ENCODE data around the gene TMA7.
"Not testable (repeated sequence)": the region's sequence is repeated elsewhere in the genome, so short reads cannot be mapped to it uniquely, and the experiment has no call there.

Gene TMA7

GRCh38 chr3:48475188-48475587, 35.1 kb downstream of the TMA7 start:
- no peak for TF ChIP-seq CTCF (IDR thresholded peaks at IDR 0.05; ENCODE audit: low read depth, low read length, missing control alignments)
- in situ Hi-C loops (cut with HindIII; ENCODE audit: low sequenced_read_pairs) = no loop called here
- DNase-seq (ENCODE audit: low read depth) = no peak
- no peak overlapping the region for H3K4me3 ChIP-seq (ENCODE audit: low read depth, low read length)

GRCh38 chr3:48476426-48477053, 36.5 kb downstream of the TMA7 start:
- TF ChIP-seq CTCF (IDR thresholded peaks at IDR 0.05; ENCODE audit: low read depth, low read length, missing control alignments) = no peak
- in situ Hi-C loops (cut with HindIII; ENCODE audit: low sequenced_read_pairs) = no loop called here
- no peak for DNase-seq (ENCODE audit: low read depth)
- no peak overlapping the region for H3K4me3 ChIP-seq (ENCODE audit: low read depth, low read length)

- DNase-seq (ENCODE audit: low read depth) = no peak
- in situ Hi-C loops (cut with HindIII; ENCODE audit: low sequenced_read_pairs) = no loop called here
- H3K4me3 ChIP-seq (ENCODE audit: low read depth, low read length) = no peak overlapping the region
- TF ChIP-seq CTCF (IDR thresholded peaks at IDR 0.05; ENCODE audit: low read depth, low read length, missing control alignments) = no peak
These were observed 38.0 kb downstream of the TMA7 start for GRCh38 chr3:48477959-48478520.

GRCh38 chr3:48478626-48479555, 38.8 kb downstream of the TMA7 start:
- no peak for DNase-seq (ENCODE audit: low read depth)

GRCh38 chr3:48480891-48481290, 40.8 kb downstream of the TMA7 start:
- DNase-seq (ENCODE audit: low read depth); in situ Hi-C loops (cut with HindIII; ENCODE audit: low sequenced_read_pairs); H3K4me3 ChIP-seq (ENCODE audit: low read depth, low read length): not testable (repeated sequence)

More at GRCh38 chr3:48478626-48479555, 38.8 kb downstream of the TMA7 start:
- in situ Hi-C loops (cut with HindIII; ENCODE audit: low sequenced_read_pairs) = no loop called here
- no peak for TF ChIP-seq CTCF (IDR thresholded peaks at IDR 0.05; ENCODE audit: low read depth, low read length, missing control alignments)
- no peak overlapping the region for H3K4me3 ChIP-seq (ENCODE audit: low read depth, low read length)

GRCh38 chr3:48482822-48483221, 42.8 kb downstream of the TMA7 start:
- DNase-seq (ENCODE audit: low read depth); in situ Hi-C loops (cut with HindIII; ENCODE audit: low sequenced_read_pairs); H3K4me3 ChIP-seq (ENCODE audit: low read depth, low read length): not testable (repeated sequence)

GRCh38 chr3:48486952-48487351, 46.9 kb downstream of the TMA7 start:
- DNase-seq (ENCODE audit: low read depth) = no peak
- no peak overlapping the region for H3K4me3 ChIP-seq (ENCODE audit: low read depth, low read length)
- in situ Hi-C loops (cut with HindIII; ENCODE audit: low sequenced_read_pairs) = no loop called here

More at GRCh38 chr3:48486952-48487351, 46.9 kb downstream of the TMA7 start:
- no peak for TF ChIP-seq CTCF (IDR thresholded peaks at IDR 0.05; ENCODE audit: low read depth, low read length, missing control alignments)
